ENCODE results near the gene FSHB. TPM values are rescaled to one million over a fixed set of nuclear protein-coding genes. Genes with fewer than 3 reads are reported as not detected.
"Not testable (repeated sequence)": the region's sequence is repeated elsewhere in the genome, so short reads cannot be mapped to it uniquely, and the experiment has no call there.

Gene FSHB
- not detected for total RNA-seq

- POLR2A ChIA-PET: no interaction called here
Observed at GRCh38 chr11:30230714-30231113, at the start of gene FSHB. FSHB (plus strand) TSS chr11:30231014; CDS start chr11:30231903, 889 bp downstream.

GRCh38 chr11:30186748-30187147 is 44.1 kb upstream of the FSHB start:
- POLR2A ChIA-PET: no interaction called here
- CTCF ChIA-PET: no interaction called here

More at GRCh38 chr11:30230714-30231113, at the start of gene FSHB:
- CTCF ChIA-PET: no interaction called here

GRCh38 chr11:30192620-30193019 is 38.2 kb upstream of the FSHB start:
- ChIA-PET POLR2A (no interaction called here), CTCF (no interaction called here)

GRCh38 chr11:30196400-30197206 is 34.2 kb upstream of the FSHB start:
- CTCF ChIA-PET: interaction anchor here (1.1 kb wide), 1 partner anchor 32 kb away, joined by 3 read pairs; no protein-coding TSS in a partner anchor

GRCh38 chr11:30197869-30198268 is 32.9 kb upstream of the FSHB start:
- POLR2A ChIA-PET: no interaction called here
- CTCF ChIA-PET: no interaction called here

More at GRCh38 chr11:30196400-30197206, 34.2 kb upstream of the FSHB start:
- POLR2A ChIA-PET: no interaction called here

- POLR2A ChIA-PET: not testable (repeated sequence)
Observed at GRCh38 chr11:30202989-30203388, 27.8 kb upstream of the FSHB start.

GRCh38 chr11:30203850-30204249 is 27.0 kb upstream of the FSHB start:
- ChIA-PET CTCF (no interaction called here), POLR2A (no interaction called here)

More at GRCh38 chr11:30202989-30203388, 27.8 kb upstream of the FSHB start:
- CTCF ChIA-PET: not testable (repeated sequence)

GRCh38 chr11:30206249-30206996 is 24.4 kb upstream of the FSHB start:
- POLR2A ChIA-PET: no interaction called here

GRCh38 chr11:30210357-30210756 is 20.5 kb upstream of the FSHB start:
- POLR2A ChIA-PET: no interaction called here
- CTCF ChIA-PET: no interaction called here

More at GRCh38 chr11:30206249-30206996, 24.4 kb upstream of the FSHB start:
- CTCF ChIA-PET: no interaction called here

GRCh38 chr11:30216534-30216933 is 14.3 kb upstream of the FSHB start:
- POLR2A ChIA-PET: no interaction called here
- CTCF ChIA-PET: no interaction called here

GRCh38 chr11:30218278-30218677 is 12.5 kb upstream of the FSHB start:
- POLR2A ChIA-PET: no interaction called here
- CTCF ChIA-PET: no interaction called here

GRCh38 chr11:30225642-30226041 is 5.2 kb upstream of the FSHB start:
- CTCF ChIA-PET: no interaction called here
- POLR2A ChIA-PET: no interaction called here

- CTCF ChIA-PET: no interaction called here
- POLR2A ChIA-PET: no interaction called here
Observed at GRCh38 chr11:30228323-30228884, 2.4 kb upstream of the FSHB start.

GRCh38 chr11:30239025-30239424 is 8.2 kb downstream of the FSHB start:
- POLR2A ChIA-PET: no interaction called here
- CTCF ChIA-PET: interaction anchor here (0.6 kb wide), 1 partner anchor 18 kb away, joined by 6 read pairs; no protein-coding TSS in a partner anchor

- CTCF ChIA-PET: no interaction called here
Observed at GRCh38 chr11:30244265-30244664, 13.5 kb downstream of the FSHB start.

GRCh38 chr11:30245621-30246020 is 14.8 kb downstream of the FSHB start:
- ChIA-PET CTCF (no interaction called here), POLR2A (no interaction called here)

More at GRCh38 chr11:30244265-30244664, 13.5 kb downstream of the FSHB start:
- POLR2A ChIA-PET: no interaction called here

- CTCF ChIA-PET: no interaction called here
- POLR2A ChIA-PET: no interaction called here
Observed at GRCh38 chr11:30254307-30255298, 23.8 kb downstream of the FSHB start.

GRCh38 chr11:30255637-30256036 is 24.8 kb downstream of the FSHB start:
- CTCF ChIA-PET: no interaction called here

GRCh38 chr11:30257058-30257457 is 26.2 kb downstream of the FSHB start:
- ChIA-PET CTCF (interaction anchor here (1.1 kb wide), 1 partner anchor 18 kb away, joined by 6 read pairs; no protein-coding TSS in a partner anchor), POLR2A (no interaction called here)

More at GRCh38 chr11:30255637-30256036, 24.8 kb downstream of the FSHB start:
- POLR2A ChIA-PET: no interaction called here

GRCh38 chr11:30258679-30259078 is 27.9 kb downstream of the FSHB start:
- CTCF ChIA-PET: no interaction called here
- POLR2A ChIA-PET: no interaction called here
